Stomach smooth muscle (tissue), 2 donors: Measurements from ENCODE around the gene ABL1.

ENCODE experiments used
- H3K27ac ChIP-seq: one replicate; pipeline ENCODE4 v1.7.0; 2013; ENCODE audit warnings: mild to moderate bottlenecking, low read length, inconsistent platforms
- H3K27me3 ChIP-seq, 2 donors: one replicate each; pipeline ENCODE4 v1.7.0; 2013; ENCODE audit warnings: low read length in 2 of 2; ENCODE audit not compliant: insufficient read depth in 2 of 2, control insufficient read depth in 1 of 2
- H3K36me3 ChIP-seq, 2 donors: one replicate each; pipeline ENCODE4 v1.7.0; 2013; ENCODE audit warnings: low read length in 2 of 2; ENCODE audit not compliant: control insufficient read depth in 2 of 2, insufficient read depth in 2 of 2
- H3K4me1 ChIP-seq: one replicate; pipeline ENCODE4 v1.7.0; 2013; ENCODE audit warnings: low read length; ENCODE audit not compliant: control insufficient read depth, insufficient read depth
- H3K4me3 ChIP-seq, 2 donors: one replicate each; pipeline ENCODE4 v1.7.0; 2013; ENCODE audit warnings: low read length in 2 of 2
- H3K9ac ChIP-seq, 2 donors: one replicate each; pipeline ENCODE4 v1.7.0; 2013; ENCODE audit warnings: low read length in 2 of 2, mild to moderate bottlenecking in 1 of 2
- H3K9me3 ChIP-seq, 2 donors: one replicate each; pipeline ENCODE4 v1.7.0; 2013; ENCODE audit warnings: low read length in 2 of 2; ENCODE audit not compliant: control insufficient read depth in 2 of 2
- donor health status: healthy.
- donor health status: Pancreatic carcinoma.

ABL1 gene

DNA sequence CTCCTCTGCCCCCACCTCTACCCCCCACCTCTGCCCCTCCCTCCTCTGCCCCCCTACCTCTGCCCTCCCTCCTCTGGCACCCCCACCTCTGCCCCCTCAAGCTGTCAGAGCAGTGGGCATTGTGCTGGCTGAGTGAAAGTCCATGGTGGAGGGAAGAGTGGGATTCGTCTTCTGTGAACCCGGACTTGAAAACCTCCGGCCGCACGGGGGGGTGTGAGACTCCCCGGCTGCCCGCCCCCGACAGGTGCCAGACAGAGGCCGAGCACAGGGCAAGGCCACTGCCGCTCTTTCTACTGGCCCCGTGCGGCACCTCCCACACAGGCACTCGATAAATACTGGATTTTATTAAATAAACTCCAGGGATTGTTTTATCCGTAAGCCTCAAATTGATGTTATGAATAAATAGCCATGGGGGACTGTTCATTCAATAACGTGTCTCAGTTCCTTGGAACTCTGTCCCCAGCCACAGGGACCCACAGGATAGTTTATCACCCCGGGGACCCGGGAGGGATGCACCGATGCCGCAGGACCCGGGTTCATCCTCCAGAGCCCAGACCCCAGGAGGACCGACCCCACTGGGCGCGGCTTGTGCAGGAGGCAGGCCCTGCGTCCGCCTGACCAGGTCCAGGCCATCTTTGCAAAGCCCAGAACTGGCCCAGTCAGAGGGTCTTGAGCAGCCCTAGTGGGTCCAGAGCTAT lies 64.1 kb downstream of the ABL1 start:
- Histone ChIP-seq H3K9ac (no peak overlapping the region), H3K27me3 (peaks cover 12 to 22% of the 10 kb centered on the region in 2 donors), H3K27ac (no peak overlapping the region), H3K36me3 (no peaks in the 10 kb centered on the region), H3K4me1 (peaks cover 15% of the 10 kb centered on the region), H3K4me3 (no peak overlapping the region), H3K9me3 (no peaks in the 10 kb centered on the region)

DNA sequence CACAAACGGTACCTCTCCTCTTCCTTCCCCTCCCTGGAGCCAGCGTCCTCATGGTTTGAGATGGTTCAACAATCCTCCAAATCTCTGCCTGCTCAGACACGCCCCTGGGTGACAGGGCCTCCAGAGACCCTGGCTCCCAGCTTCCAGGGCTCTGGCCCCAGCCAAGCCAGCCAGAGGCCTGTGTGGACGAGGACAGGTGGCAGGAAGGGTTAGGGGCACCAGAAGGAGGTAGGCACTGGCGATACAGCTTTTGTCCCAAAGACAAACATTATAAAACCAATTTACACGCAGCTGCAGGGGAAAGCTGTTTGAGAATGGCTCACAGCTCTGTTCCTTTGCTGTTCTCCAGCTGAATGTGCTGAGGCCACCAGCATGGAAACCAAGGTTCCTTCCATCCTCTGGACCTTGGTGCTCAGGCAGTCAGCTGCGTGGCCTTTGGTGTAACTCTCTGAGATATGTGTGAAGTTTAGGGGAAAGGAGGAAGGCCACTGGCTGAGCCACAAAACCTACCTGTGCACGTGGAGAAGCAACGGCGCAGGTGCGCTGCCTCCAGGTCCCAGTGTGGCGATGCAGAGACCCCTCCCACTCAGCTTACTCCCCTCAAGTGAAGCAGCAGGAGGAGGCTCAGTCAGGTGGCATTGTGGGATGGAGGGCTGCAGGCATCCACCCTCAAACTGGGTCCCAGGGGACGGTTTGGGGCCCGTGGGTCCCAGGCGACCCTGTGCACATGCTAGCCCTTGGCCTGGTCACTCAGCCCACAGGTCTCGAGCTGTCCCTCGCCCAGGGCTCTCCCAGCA lies 65.8 kb downstream of the ABL1 start:
- Histone ChIP-seq H3K27ac (no peak overlapping the region), H3K4me3 (no peak overlapping the region), H3K36me3 (no peaks in the 10 kb centered on the region), H3K27me3 (peaks cover 18 to 22% of the 10 kb centered on the region in 2 donors), H3K9ac (no peak overlapping the region), H3K9me3 (no peaks in the 10 kb centered on the region), H3K4me1 (peaks cover 1% of the 10 kb centered on the region)

DNA sequence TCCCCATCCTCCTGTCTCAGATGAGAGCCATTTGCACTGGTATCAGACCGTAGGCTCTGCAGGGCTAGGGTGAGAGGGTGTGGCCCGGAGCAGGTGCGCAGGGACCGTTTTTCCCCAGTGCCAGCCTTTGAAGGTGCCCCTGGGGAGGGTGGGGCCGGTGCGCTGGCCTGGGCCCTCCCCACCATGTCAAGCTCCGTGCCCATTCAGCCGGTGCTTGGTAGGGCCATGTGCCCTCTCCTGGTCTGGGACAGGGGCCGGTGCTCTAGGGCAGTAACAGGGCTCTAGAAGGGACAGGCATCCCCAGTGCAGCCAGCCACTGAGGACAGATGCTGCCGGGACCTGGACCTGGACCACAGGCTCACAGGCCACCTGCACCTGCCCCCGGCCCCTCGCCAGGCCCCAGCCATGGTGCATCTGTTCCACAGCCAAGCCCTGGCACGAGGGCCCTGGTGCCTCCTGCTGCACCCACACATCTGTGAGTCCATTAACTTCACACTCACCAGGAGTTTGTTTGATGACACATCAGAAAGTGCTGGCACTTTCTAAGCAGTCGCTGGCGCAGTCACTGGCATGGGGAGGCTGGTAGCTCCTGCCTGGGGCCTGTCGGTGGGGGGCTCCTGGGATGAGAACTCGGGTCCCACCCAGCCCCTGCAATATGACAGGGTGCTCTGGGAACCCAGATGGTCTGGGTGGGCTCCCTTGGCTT lies 66.6 kb downstream of the ABL1 start:
- Histone ChIP-seq H3K9me3 (no peaks in the 10 kb centered on the region), H3K36me3 (no peaks in the 10 kb centered on the region), H3K9ac (no peak overlapping the region), H3K27ac (no peak overlapping the region), H3K4me1 (no peaks in the 10 kb centered on the region), H3K4me3 (no peak overlapping the region), H3K27me3 (peaks cover 22 to 24% of the 10 kb centered on the region in 2 donors)

DNA sequence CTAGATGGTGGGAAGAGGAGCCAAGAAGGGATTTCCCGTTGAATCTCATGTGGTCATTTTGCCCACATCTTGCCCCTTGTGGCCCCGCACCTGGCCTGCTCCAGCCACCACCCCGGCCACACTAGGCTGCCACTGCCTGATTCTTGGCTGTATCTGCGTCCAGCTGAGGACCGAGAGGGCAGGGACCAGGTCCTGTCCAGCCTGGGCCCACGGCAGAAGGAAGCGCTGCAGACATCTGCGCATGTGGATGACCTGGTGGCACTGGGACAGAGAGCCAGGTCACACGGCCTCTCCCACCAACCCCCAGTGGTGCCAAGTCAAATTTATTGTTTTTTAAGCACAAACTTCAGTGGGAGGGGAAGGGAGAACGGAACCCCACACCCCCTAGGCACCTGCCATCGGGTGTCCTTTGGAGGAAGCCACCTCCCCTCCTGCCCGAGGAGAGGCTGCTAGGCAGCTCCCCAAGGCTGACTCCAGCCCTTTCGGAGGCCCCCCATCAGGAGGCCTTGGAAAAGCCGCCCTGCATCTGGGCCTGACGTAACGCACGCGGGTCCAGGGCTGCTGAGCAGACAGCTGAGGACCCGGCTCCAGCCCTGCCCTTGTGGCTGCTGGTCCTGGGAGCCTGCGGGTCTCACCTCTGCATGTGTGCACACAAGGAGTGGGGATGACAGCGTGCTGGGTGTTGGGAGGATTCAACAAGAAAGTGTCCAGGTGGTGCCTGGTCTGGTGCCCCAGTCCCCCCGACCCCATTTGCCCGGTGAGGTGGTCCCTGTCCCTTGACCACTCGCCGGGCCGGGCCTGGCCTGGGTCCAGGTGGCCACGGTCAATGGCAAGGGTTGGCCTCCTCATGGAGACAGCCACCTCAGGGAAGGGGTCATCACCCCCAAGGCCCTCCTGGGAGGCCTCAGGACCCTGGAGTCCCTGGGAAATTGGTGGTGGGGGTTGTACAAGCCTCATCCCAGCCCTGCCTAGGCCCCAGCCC lies 67.4 kb downstream of the ABL1 start:
- Histone ChIP-seq H3K36me3 (no peaks in the 10 kb centered on the region), H3K4me3 (no peak overlapping the region), H3K27me3 (peaks cover 22% of the 10 kb centered on the region in 2 donors), H3K4me1 (no peaks in the 10 kb centered on the region), H3K9ac (no peak overlapping the region), H3K9me3 (no peaks in the 10 kb centered on the region), H3K27ac (no peak overlapping the region)

DNA sequence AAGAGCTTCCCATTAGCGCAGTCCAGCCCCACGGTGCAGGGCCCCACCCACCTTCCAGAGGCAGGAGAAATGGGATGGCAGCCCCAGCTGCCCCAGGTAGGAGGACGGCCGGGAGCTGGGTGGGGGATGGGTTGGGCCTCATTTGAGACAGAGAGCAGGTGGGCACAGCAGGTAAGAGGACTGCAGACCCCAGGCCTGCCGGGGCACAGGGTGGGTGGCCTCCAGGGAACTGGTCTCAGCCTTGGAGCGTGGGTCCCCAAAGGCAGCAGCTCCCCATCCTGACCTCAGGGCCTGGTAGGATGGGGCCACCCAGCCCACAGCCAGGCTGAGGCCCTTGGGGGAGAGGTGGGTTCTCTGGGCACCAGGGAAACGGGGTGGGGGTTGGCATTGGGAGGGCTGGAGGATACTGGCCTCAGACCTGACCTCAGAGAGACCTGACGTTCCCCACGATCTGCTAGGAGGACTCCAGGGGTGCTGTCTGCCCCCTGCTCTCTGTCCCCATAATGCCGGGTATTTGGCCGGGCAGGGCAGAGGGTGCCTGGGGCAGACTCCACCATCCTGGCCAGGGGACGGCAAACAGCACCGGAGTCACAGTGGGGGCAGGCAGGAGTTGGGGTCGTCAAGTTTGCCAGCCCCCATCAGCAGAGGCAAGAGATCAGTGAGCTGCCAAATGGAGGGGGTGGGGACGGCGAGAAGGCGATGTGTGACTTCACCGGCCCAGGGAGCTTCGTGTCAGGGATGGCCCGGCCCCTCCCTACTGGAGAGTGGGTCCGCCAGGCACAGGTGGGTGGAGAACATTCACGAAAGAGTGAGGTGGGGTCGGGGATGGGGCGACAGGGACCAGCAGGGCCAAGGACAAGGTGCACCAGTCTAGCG lies 68.4 kb downstream of the ABL1 start:
- H3K4me3 ChIP-seq = no peak overlapping the region
- peaks cover 20 to 22% of the 10 kb centered on the region in 2 donors for H3K27me3 ChIP-seq
- no peaks in the 10 kb centered on the region for H3K9me3 ChIP-seq
- H3K36me3 ChIP-seq = no peaks in the 10 kb centered on the region
- H3K27ac ChIP-seq = no peak overlapping the region
- no peak overlapping the region for H3K9ac ChIP-seq
- no peaks in the 10 kb centered on the region for H3K4me1 ChIP-seq

DNA sequence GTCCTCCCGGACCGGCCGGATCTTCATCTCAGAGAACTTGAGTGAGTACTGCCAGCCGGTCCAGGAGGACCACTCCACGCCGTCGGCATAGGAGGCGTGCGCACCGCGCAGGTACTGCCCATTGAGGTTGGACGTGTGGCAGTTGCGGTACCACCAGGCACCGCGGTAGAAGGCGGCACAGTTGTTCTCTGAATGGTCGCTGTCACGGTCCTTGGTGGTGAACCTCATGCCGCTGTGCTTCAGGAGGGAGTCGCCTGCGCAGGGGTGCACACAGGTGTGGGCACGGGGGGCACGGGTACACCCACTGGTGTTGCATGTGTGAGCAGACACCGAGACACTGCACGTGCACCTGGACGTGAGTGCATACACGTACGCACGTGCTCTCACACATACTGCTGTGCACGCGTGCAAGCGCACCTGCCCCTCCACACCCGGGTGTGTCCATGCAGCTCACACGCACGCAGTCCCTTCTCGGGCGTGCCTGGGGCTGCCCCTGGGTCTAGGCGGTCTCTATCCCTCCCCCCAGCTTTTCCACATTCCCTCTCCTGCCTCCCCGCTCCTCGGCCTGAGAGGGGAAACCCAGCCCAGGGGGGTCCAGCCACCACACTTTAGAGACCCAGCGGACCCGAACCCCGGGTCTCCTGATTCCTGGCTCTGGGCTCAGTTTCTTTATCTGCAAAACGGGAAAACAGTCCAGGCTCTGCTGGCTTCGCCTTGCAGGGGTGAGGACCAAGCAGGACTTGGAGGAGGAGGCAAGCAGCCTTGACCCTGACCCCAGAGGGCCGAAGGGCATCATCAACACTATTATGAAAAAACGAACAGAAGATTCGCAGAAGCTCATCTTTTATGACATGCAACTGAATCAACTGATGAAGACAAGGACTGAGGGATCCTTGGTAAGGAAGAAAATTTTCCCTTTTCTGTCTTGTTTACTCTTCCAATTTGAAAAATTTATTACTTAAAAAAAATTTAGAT lies 69.3 kb downstream of the ABL1 start:
- Histone ChIP-seq H3K27ac (no peak overlapping the region), H3K4me1 (no peaks in the 10 kb centered on the region), H3K36me3 (no peaks in the 10 kb centered on the region), H3K27me3 (peaks cover 20 to 22% of the 10 kb centered on the region in 2 donors), H3K4me3 (no peak overlapping the region), H3K9me3 (no peaks in the 10 kb centered on the region), H3K9ac (no peak overlapping the region)

DNA sequence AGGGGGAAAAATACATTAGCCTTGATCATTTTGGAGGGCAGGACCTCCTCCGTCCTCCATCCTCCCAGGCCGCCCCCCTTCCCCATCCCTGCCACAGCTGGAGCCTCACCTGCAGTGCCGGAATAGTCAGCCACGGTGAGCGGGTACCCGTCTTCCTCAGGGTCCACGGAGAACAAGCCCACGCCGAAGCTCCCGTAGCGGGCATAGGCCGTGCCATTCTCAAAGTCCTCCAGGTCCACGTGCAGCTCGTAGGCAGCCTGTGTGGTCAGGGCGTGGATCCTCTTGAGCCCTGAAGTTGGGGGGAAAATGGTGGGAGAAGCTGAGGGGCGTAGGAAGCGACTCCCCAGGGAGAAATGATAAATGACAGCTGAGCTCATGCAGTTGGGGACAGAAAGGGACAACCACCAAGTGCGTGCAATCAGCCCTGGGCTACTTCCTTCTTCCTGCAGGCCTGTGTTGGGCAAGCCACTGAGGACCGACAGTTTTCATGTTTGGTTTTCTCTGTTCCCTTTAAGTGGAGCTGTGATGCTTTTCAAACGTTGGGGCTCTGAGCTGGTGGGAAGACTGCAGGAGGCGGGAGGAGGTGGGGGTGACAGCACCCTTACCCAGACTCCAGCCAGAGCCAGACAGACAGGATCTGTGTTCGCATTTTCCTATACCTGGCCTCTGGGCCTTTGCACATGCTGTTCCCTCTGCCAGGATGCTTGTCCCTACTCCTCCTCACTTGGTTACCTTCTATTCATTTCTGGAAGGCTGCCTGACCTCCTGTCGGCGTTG lies 70.3 kb downstream of the ABL1 start:
- Histone ChIP-seq H3K27me3 (peaks cover 12 to 18% of the 10 kb centered on the region in 2 donors), H3K9me3 (no peaks in the 10 kb centered on the region)

DNA sequence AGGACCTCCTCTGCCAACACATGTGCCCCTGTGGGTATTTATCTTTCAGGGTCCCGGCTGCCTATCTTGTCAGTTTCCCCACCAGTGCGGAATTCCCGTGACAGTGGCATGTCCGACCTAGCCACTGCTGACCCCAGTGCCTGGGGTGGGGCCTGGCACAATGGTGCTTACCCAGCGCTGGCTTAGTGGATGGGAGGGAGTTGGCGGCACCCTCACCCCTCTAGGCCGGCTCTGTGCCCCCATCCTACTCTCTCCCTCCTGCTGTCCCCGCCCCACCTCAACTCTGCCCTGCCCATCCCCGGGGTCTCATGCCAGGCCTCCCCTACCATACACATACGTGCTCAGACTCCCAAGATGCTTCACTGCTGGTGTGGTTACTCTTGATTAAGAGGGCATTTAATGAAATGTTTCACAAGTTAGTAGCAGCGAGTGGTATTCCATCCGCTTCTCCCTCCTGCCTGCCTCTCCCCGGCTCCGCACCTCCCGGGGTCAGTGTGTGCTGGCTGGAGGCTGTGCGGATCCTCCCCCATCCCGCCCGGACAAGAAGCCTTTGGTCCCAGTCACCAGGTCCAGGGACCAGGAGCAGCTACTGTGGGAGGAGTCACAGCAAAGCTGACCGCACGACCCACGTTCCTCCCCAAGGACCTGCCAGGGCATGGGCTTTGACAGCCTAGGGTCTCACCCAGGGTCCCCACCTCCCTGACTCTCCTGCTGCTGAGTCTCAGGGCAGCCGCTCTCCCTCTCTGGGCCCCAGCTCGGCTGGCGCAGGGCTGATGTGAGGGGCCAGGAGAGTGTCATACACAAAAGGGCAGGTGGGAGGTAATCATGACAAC lies 71.1 kb downstream of the ABL1 start:
- Histone ChIP-seq H3K4me1 (no peaks in the 10 kb centered on the region), H3K9ac (no peak overlapping the region), H3K27ac (no peak overlapping the region), H3K4me3 (no peak overlapping the region), H3K36me3 (no peaks in the 10 kb centered on the region), H3K27me3 (peaks cover 8 to 16% of the 10 kb centered on the region in 2 donors), H3K9me3 (no peaks in the 10 kb centered on the region)

More for the DNA sequence above, 70.3 kb downstream of the ABL1 start:
- no peak overlapping the region for H3K4me3 ChIP-seq
- H3K9ac ChIP-seq = no peak overlapping the region
- no peaks in the 10 kb centered on the region for H3K36me3 ChIP-seq
- H3K4me1 ChIP-seq = no peaks in the 10 kb centered on the region
- H3K27ac ChIP-seq = no peak overlapping the region
